Lung (tissue), 12 donors: Measurements from ENCODE around the gene KCNK1. TPM values are rescaled to one million over a fixed set of nuclear protein-coding genes. Genes with fewer than 3 reads are reported as not detected.

ENCODE experiments used
- ATAC-seq: fragments of 200-7000 bp; cut with Tn5 transposase; one replicate; pipeline ENCODE4 v1.9.1; 2020; ENCODE audit warnings: moderate number of reproducible peaks; ENCODE audit not compliant: insufficient read depth, low FRiP score
- DNase-seq, 3 donors: peaks; one replicate each; pipeline ENCODE4 v3.0.0-alpha.2; 2013 to 2017
- H3K27ac ChIP-seq, 2 donors: one replicate each; pipeline ENCODE4 v1.5.1; 2013; ENCODE audit warnings: mild to moderate bottlenecking in 2 of 2, moderate library complexity in 2 of 2, control low read depth in 1 of 2, inconsistent platforms in 1 of 2, low read depth in 1 of 2, low read length in 1 of 2
- H3K27me3 ChIP-seq, 3 donors: one replicate each; pipeline ENCODE4 v1.5.1; 2013; ENCODE audit warnings: low read length in 2 of 3; ENCODE audit not compliant: control insufficient read depth in 3 of 3, insufficient read depth in 3 of 3
- H3K36me3 ChIP-seq, 4 donors: one replicate each; pipeline ENCODE4 v1.5.1; 2013; ENCODE audit warnings: low read length in 4 of 4, mild to moderate bottlenecking in 1 of 4, moderate library complexity in 1 of 4; ENCODE audit not compliant: control insufficient read depth in 4 of 4, insufficient read depth in 4 of 4
- H3K4me1 ChIP-seq, 5 donors: one replicate each; pipeline ENCODE4 v1.5.1; 2013; ENCODE audit warnings: low read length in 5 of 5, mild to moderate bottlenecking in 2 of 5, moderate library complexity in 1 of 5; ENCODE audit not compliant: control insufficient read depth in 5 of 5, insufficient read depth in 5 of 5
- H3K4me3 ChIP-seq: one replicate; pipeline ENCODE4 v1.5.1; 2013; ENCODE audit warnings: mild to moderate bottlenecking, control low read depth, moderate library complexity
- H3K9ac ChIP-seq, 2 donors: one replicate each; pipeline ENCODE4 v1.5.1; 2013; ENCODE audit warnings: low read length in 2 of 2, control low read depth in 1 of 2; ENCODE audit not compliant: insufficient read depth in 1 of 2
- H3K9me3 ChIP-seq, 4 donors: one replicate each; pipeline ENCODE4 v1.5.1; 2013; ENCODE audit warnings: low read length in 3 of 4, mild to moderate bottlenecking in 1 of 4, moderate library complexity in 1 of 4; ENCODE audit not compliant: control insufficient read depth in 4 of 4, insufficient read depth in 3 of 4
- CTCF ChIP-seq: IDR thresholded peaks from 2 replicates; pipeline ENCODE4 v1.5.1; 2012; ENCODE audit warnings: mild to moderate bottlenecking; ENCODE audit errors: control extremely low read depth, extremely low read depth
- WGBS, 2 donors: extraction: QIAGEN DNeasy Blood & Tissue Kit; methylation state at CpG; one replicate each; pipeline ENCODE4 v1.1.7; 2013; 5-methylcytosine and 5-hydroxymethylcytosine counted together
- polyA plus RNA-seq, 2 donors: library from polyadenylated mRNA; stranded (reverse); fragments of 200-250 nt; gene quantifications; one replicate each; pipeline ENCODE4 v1.2.1, GENCODE V29; 2013
- total RNA-seq, 2 donors: library from RNA; depleted of rRNA in 1 of 2; stranded (reverse); fragments of >200 nt in 1 of 2; gene quantifications; one replicate each; pipeline ENCODE4 v1.2.1, GENCODE V29; 2014 to 2021
- donor health status: control.
- donor health status: control.
- donor health status: Bipolar disorder and iron deficiency.
- donor health status: healthy.
- donor health status: DM: yes; HTN: yes; CAD: no.

Gene KCNK1
- total and polyA plus RNA-seq, 4 donors = 8.9 to 13.1 (median 11.2) TPM

DNA sequence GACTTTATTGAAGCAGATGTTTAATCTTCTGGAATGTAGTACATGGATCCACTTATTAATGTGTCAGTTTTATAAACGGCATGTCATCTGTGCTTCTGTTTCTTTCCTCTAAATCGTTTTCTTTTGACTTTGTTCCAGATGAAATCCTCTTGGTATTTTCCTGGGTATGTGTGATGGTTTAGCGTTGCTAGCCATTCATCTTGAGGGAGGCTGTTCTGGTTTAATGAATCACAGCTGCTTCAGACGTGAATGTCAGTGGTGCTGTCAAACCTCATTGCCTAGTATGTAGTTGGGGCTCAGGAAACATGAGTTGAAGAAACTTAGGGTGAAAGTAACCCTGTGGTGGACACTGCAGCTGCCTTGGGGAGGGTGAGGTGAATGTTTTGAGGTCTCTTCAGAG, 33.2 kb downstream of the KCNK1 start:
- H3K4me3 ChIP-seq = no peak overlapping the region
- H3K27ac ChIP-seq = no peak overlapping the region
- no peaks in the 10 kb centered on the region for H3K27me3 ChIP-seq
- no peaks in the 10 kb centered on the region for H3K4me1 ChIP-seq
- H3K9me3 ChIP-seq = no peaks in the 10 kb centered on the region
- H3K36me3 ChIP-seq = no peaks in the 10 kb centered on the region
- DNase-seq = no peak
- H3K9ac ChIP-seq = no peak overlapping the region
- 58 to 66% methylated on average over 4 of the region's 4 CpGs for WGBS, 2 donors
- no peak for ATAC-seq
- no peak for TF ChIP-seq CTCF

- no peaks in the 10 kb centered on the region for H3K36me3 ChIP-seq
- no peaks in the 10 kb centered on the region for H3K9me3 ChIP-seq
- no peak for ATAC-seq
- H3K4me1 ChIP-seq = no peaks in the 10 kb centered on the region
- no peak overlapping the region for H3K9ac ChIP-seq
- no peak overlapping the region for H3K27ac ChIP-seq
- H3K27me3 ChIP-seq = no peaks in the 10 kb centered on the region
- no peak overlapping the region for H3K4me3 ChIP-seq
- DNase-seq = no peak
- WGBS, 2 donors = 85 to 91% methylated on average over 2 of the region's 2 CpGs
- TF ChIP-seq CTCF = no peak
Measured at GRCh38 chr1:233647636-233648035, 33.7 kb downstream of the KCNK1 start.

DNA sequence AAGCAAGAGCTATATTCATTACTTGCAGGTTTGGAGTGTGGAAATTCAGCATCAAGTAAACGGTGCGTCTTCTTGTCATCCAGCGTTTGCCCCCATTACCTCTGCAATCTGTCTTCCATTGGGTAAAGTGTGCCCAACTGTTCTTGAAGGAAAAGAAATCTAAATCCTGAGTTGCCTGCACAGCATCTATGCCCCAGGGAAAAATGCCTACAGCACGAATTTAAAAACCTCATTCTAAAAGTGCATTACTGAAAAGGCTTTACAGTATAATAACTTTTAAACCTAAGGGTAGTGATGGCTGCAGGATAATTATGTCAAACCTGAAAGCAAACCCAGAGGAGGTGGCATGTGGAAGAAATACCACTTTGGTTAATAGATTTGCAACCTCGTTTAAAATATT, 37.2 kb downstream of the KCNK1 start:
- Histone ChIP-seq H3K4me1 (no peaks in the 10 kb centered on the region), H3K9ac (no peak overlapping the region), H3K9me3 (peaks cover 0 to 2% (median 0%) of the 10 kb centered on the region in 4 donors), H3K36me3 (no peaks in the 10 kb centered on the region), H3K27me3 (no peaks in the 10 kb centered on the region), H3K4me3 (no peak overlapping the region), H3K27ac (no peak overlapping the region)
- TF ChIP-seq CTCF = no peak
- WGBS, 2 donors = 84 to 88% methylated on average over 5 of the region's 5 CpGs
- no peak for DNase-seq
- no peak for ATAC-seq

DNA sequence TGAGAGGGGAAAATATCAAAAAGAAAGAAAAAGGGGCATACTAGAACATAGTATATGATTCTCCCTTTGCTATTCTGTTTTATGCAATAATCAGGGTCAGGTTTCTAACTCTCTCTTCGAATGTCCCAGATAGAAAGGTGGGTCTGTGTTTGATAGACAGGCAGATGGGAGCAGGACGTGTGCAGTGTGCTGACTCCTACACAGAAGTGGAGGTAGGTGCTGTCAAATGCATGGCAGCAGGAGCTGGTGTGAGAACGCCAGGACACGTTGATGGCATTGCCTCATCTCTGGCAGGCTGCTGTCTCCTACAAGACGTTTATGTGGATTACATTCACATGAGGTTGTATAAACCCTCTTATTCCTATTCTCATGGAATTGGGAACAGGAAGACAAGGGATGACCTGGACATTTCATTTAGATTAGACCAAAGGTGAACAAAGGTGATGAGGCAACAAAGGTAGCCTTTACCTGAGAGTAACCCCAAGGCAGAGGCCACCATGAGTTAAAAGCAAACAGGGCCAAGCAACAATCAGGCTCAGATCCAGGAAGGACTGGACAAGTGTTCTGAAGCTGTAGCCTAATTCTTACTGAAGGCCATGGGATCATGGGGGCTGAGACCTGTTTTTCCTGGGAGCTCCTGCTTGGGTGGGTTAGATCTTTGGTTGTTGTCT, 37.8 kb downstream of the KCNK1 start:
- Histone ChIP-seq H3K36me3 (no peaks in the 10 kb centered on the region), H3K9ac (no peak overlapping the region), H3K9me3 (peaks cover 0 to 2% (median 0%) of the 10 kb centered on the region in 4 donors), H3K4me3 (no peak overlapping the region), H3K27me3 (no peaks in the 10 kb centered on the region), H3K4me1 (no peaks in the 10 kb centered on the region), H3K27ac (no peak overlapping the region)
- 67 to 74% methylated on average over 5 of the region's 5 CpGs for WGBS, 2 donors
- ATAC-seq (no peak), DNase-seq (no peak)
- no peak for TF ChIP-seq CTCF
